Neural cell (in vitro differentiated cells): ENCODE measurements around the gene SREK1. TPM values are rescaled to one million over a fixed set of nuclear protein-coding genes. Genes with fewer than 3 reads are reported as not detected.

Source experiments
- H2AFZ ChIP-seq: fragments of 200-600, 300-800 bp; sonication (generic), shearing (Covaris generic); 2 replicates; pipeline ENCODE4 v1.6.0; 2014; ENCODE audit warnings: low read depth, mild to moderate bottlenecking, antibody characterized with exemption, low read length, moderate library complexity
- H3F3A ChIP-seq: fragments of 200-600 bp; shearing (Covaris generic); 2 replicates; pipeline ENCODE4 v1.6.1; 2016; ENCODE audit warnings: mild to moderate bottlenecking, moderate library complexity, mixed read lengths, antibody characterized with exemption, low read length; ENCODE audit not compliant: insufficient read depth, poor library complexity, severe bottlenecking
- H3K27ac ChIP-seq: fragments of 200-600, 300-800 bp; sonication (generic), shearing (Covaris generic); 2 replicates; pipeline ENCODE4 v1.5.1; 2014; ENCODE audit warnings: mild to moderate bottlenecking, low read length, moderate library complexity
- H3K27me3 ChIP-seq: fragments of 300-800, 200-600 bp; sonication (generic), shearing (Covaris generic); 2 replicates; pipeline ENCODE4 v1.6.0; 2014; ENCODE audit warnings: mild to moderate bottlenecking, low read depth, low read length, moderate library complexity; ENCODE audit not compliant: insufficient read depth
- H3K36me3 ChIP-seq: fragments of 300-800, 200-600 bp; sonication (generic), shearing (Covaris generic); 2 replicates; pipeline ENCODE4 v1.5.1; 2014; ENCODE audit warnings: mild to moderate bottlenecking, antibody characterized with exemption, low read length, moderate library complexity; ENCODE audit not compliant: insufficient read depth
- H3K4me2 ChIP-seq: fragments of 300-800, 200-600 bp; sonication (generic), shearing (Covaris generic); 2 replicates; pipeline ENCODE4 v1.6.0; 2014; ENCODE audit warnings: mild to moderate bottlenecking, low read length
- H3K4me3 ChIP-seq: fragments of 300-800, 200-600 bp; sonication (generic), shearing (Covaris generic); 2 replicates; pipeline ENCODE4 v1.5.1; 2014; ENCODE audit warnings: mild to moderate bottlenecking, low read length, moderate library complexity
- H3K79me2 ChIP-seq: fragments of 200-600 bp; shearing (Covaris generic); replicated peaks from 2 replicates; pipeline ENCODE4 v1.6.0; 2014; ENCODE audit warnings: mild to moderate bottlenecking, low read length, moderate library complexity; ENCODE audit not compliant: insufficient read depth
- H3K9ac ChIP-seq: fragments of 300-800, 200-600 bp; sonication (generic), shearing (Covaris generic); 2 replicates; pipeline ENCODE4 v1.6.1; 2016; ENCODE audit warnings: mild to moderate bottlenecking, low read length, mixed read lengths
- H3K9me2 ChIP-seq: fragments of 200-600 bp; shearing (Covaris generic); 2 replicates; pipeline ENCODE4 v1.6.1; 2016; ENCODE audit warnings: mild to moderate bottlenecking, low read length, mixed read lengths; ENCODE audit not compliant: insufficient read depth
- H3K9me3 ChIP-seq: fragments of 200-600, 300-800 bp; sonication (generic), shearing (Covaris generic); 2 replicates; pipeline ENCODE4 v1.6.1; 2016; ENCODE audit warnings: mild to moderate bottlenecking, mixed run types, low read length, moderate library complexity, mixed read lengths
- H4K20me1 ChIP-seq: fragments of 200-600 bp; shearing (Covaris generic); 2 replicates; pipeline ENCODE4 v1.6.1; 2016; ENCODE audit warnings: mild to moderate bottlenecking, mixed run types; ENCODE audit not compliant: insufficient read depth
- CTCF ChIP-seq: fragments of 450-650 bp; IDR thresholded peaks from 2 replicates; pipeline ENCODE4 v1.5.1; 2014; ENCODE audit warnings: antibody characterized with exemption, mild to moderate bottlenecking, moderate library complexity; ENCODE audit not compliant: poor library complexity, severe bottlenecking
- EP300 ChIP-seq: fragments of 450-650 bp; conservative IDR thresholded peaks from 2 replicates; pipeline ENCODE4 v1.6.1; 2014; ENCODE audit warnings: antibody characterized with exemption, mild to moderate bottlenecking, moderate library complexity; ENCODE audit not compliant: poor library complexity, severe bottlenecking
- EZH2 ChIP-seq: fragments of 200-600, 300-800 bp; shearing (Covaris generic), sonication (generic); IDR thresholded peaks from 2 replicates; pipeline ENCODE4 v1.6.1; 2014; ENCODE audit warnings: antibody characterized with exemption, low read length, borderline replicate concordance, mild to moderate bottlenecking; ENCODE audit not compliant: insufficient read depth, poor library complexity, severe bottlenecking
- MXI1 ChIP-seq: fragments of 450-650 bp; conservative IDR thresholded peaks from 2 replicates; pipeline ENCODE4 v1.6.1; 2014; ENCODE audit warnings: antibody characterized with exemption, mild to moderate bottlenecking; ENCODE audit not compliant: poor library complexity, severe bottlenecking
- POLR2AphosphoS5 ChIP-seq: IDR thresholded peaks from 2 replicates; pipeline ENCODE4 v1.6.1; 2012
- RAD21 ChIP-seq: fragments of 450-650 bp; conservative IDR thresholded peaks from 2 replicates; pipeline ENCODE4 v1.6.1; 2014; ENCODE audit warnings: antibody characterized with exemption, mild to moderate bottlenecking, moderate library complexity
- REST ChIP-seq: IDR thresholded peaks from 2 replicates; pipeline ENCODE4 v1.6.1; 2012; ENCODE audit warnings: borderline replicate concordance
- SMC3 ChIP-seq: fragments of 450-650 bp; conservative IDR thresholded peaks from 2 replicates; pipeline ENCODE4 v1.6.1; 2014; ENCODE audit warnings: antibody characterized with exemption, mild to moderate bottlenecking, moderate library complexity; ENCODE audit not compliant: poor library complexity
- TAF1 ChIP-seq: IDR thresholded peaks from 2 replicates; pipeline ENCODE4 v1.6.1; 2012; ENCODE audit warnings: low read depth
- polyA plus RNA-seq: library from polyadenylated mRNA; depleted of rRNA; stranded (reverse); fragments of >200 nt; gene quantifications from 2 replicates; pipeline ENCODE4 v1.2.3, GENCODE V29; 2014

The SREK1 gene
- polyA plus RNA-seq, 1 donor from 2014 or later: 73.6 TPM

GRCh38 chr5:66164044-66164790 is 20.1 kb downstream of the SREK1 start:
- Histone ChIP-seq H3K9ac (no peak overlapping the region), H3K9me3 (no peaks in the 10 kb centered on the region), H3K27ac (no peak overlapping the region), H3K9me2 (no peaks in the 10 kb centered on the region), H3F3A (no peaks in the 10 kb centered on the region), H2AFZ (no peak overlapping the region), H3K36me3 (peaks cover 5% of the 10 kb centered on the region), H3K79me2 (no peaks in the 10 kb centered on the region), H3K27me3 (no peaks in the 10 kb centered on the region), H3K4me2 (no peak overlapping the region), H3K4me3 (no peak overlapping the region), H4K20me1 (no peaks in the 10 kb centered on the region)
- TF ChIP-seq SMC3: no peak
- no peak for TF ChIP-seq REST
- TF ChIP-seq EZH2: no peak
- TF ChIP-seq TAF1: no peak
- TF ChIP-seq POLR2AphosphoS5: no peak
- TF ChIP-seq CTCF: no peak
- TF ChIP-seq MXI1: no peak
- no peak for TF ChIP-seq EP300
- TF ChIP-seq RAD21: no peak

- Histone ChIP-seq H3K9ac (no peak overlapping the region), H3K27me3 (no peaks in the 10 kb centered on the region), H3K9me3 (no peaks in the 10 kb centered on the region), H3K9me2 (no peaks in the 10 kb centered on the region), H3F3A (no peaks in the 10 kb centered on the region), H3K27ac (no peak overlapping the region), H3K79me2 (no peaks in the 10 kb centered on the region), H3K36me3 (peaks cover 5% of the 10 kb centered on the region), H2AFZ (no peak overlapping the region), H3K4me2 (no peak overlapping the region), H4K20me1 (no peaks in the 10 kb centered on the region), H3K4me3 (no peak overlapping the region)
- TF ChIP-seq EZH2 (no peak), EP300 (no peak), REST (no peak), POLR2AphosphoS5 (no peak), TAF1 (no peak), CTCF (no peak), MXI1 (no peak), SMC3 (no peak), RAD21 (no peak)
Observed at GRCh38 chr5:66168226-66168625, 24.1 kb downstream of the SREK1 start.
